ENCODE results near the gene PLXDC2.

The PLXDC2 gene

DNA sequence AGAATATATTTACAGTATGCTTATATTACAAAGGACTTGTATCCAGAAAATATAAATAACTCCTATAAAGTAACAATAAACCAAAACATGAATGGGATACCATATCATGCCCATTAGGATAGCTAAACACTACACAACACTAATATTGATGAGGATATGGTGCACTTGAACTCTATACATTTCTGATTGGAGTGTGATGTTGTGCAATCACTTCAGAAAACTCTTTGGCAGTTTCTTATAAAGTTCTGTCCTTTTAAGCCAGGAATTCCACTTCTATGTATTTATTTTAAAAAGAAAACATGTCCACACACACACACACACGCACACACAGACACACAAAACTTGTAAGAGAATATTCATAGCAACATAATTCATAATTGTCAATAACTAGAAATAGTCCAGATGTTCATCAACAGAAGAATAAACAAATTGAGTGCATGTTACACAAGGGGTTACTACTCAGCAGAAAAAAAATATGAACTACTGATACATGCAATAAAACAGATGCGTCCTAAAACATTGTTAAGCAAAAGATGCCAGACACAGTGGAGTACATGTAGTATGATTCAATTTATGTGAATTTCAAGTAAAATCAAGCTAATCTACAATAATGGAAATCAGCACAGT is 416.0 kb downstream of the PLXDC2 start:
- no peak for ATAC-seq (ENCODE audit: low read depth)
- no peak for DNase-seq (ENCODE audit: low spot score)
- no peak overlapping the region for H3K27ac ChIP-seq (ENCODE audit: poor library complexity, severe bottlenecking)
- H3K36me3 ChIP-seq (ENCODE audit: low read depth): no peaks in the 10 kb centered on the region
- H3K9me3 ChIP-seq (ENCODE audit: severe bottlenecking): no peaks in the 10 kb centered on the region
- TF ChIP-seq, protein P1, sequence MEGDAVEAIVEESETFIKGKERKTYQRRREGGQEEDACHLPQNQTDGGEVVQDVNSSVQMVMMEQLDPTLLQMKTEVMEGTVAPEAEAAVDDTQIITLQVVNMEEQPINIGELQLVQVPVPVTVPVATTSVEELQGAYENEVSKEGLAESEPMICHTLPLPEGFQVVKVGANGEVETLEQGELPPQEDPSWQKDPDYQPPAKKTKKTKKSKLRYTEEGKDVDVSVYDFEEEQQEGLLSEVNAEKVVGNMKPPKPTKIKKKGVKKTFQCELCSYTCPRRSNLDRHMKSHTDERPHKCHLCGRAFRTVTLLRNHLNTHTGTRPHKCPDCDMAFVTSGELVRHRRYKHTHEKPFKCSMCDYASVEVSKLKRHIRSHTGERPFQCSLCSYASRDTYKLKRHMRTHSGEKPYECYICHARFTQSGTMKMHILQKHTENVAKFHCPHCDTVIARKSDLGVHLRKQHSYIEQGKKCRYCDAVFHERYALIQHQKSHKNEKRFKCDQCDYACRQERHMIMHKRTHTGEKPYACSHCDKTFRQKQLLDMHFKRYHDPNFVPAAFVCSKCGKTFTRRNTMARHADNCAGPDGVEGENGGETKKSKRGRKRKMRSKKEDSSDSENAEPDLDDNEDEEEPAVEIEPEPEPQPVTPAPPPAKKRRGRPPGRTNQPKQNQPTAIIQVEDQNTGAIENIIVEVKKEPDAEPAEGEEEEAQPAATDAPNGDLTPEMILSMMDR (IDR thresholded peaks at IDR 0.05; ENCODE audit: poor library complexity, severe bottlenecking): no peak
- no peak overlapping the region for H3K4me3 ChIP-seq (ENCODE audit: severe bottlenecking)
- H3K27me3 ChIP-seq (ENCODE audit: insufficient read depth, poor library complexity, severe bottlenecking): no peaks in the 10 kb centered on the region
- no peaks in the 10 kb centered on the region for H3K4me1 ChIP-seq (ENCODE audit: insufficient read depth, poor library complexity, severe bottlenecking)

DNA sequence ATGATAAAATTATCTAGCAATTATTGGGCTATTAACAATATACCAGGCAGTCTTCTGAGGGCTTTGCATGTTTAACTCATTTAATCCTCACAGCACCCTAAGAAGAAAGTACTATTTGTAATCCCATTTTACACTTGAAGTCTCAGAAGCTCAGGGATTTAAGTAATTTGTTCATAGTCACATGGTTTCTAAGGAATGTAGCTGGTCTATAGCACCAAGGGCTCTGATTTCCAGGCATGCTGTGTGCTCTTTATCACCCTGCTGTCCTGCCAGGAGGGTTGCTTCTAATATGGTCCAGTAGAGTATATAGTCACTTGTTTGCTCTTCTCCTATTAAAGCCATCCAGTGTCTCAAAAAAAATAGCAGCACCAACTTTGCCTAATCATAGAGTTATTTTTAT is 417.2 kb downstream of the PLXDC2 start:
- no peak overlapping the region for H3K4me3 ChIP-seq (ENCODE audit: severe bottlenecking)
- no peaks in the 10 kb centered on the region for H3K4me1 ChIP-seq (ENCODE audit: insufficient read depth, poor library complexity, severe bottlenecking)
- H3K9me3 ChIP-seq (ENCODE audit: severe bottlenecking): no peaks in the 10 kb centered on the region
- no peak overlapping the region for H3K27ac ChIP-seq (ENCODE audit: poor library complexity, severe bottlenecking)
- TF ChIP-seq, protein P1 (IDR thresholded peaks at IDR 0.05; ENCODE audit: poor library complexity, severe bottlenecking): no peak
- DNase-seq (ENCODE audit: low spot score): no peak
- ATAC-seq (ENCODE audit: low read depth): no peak
- peaks cover 5% of the 10 kb centered on the region for H3K27me3 ChIP-seq (ENCODE audit: insufficient read depth, poor library complexity, severe bottlenecking)
- H3K36me3 ChIP-seq (ENCODE audit: low read depth): no peaks in the 10 kb centered on the region

DNA sequence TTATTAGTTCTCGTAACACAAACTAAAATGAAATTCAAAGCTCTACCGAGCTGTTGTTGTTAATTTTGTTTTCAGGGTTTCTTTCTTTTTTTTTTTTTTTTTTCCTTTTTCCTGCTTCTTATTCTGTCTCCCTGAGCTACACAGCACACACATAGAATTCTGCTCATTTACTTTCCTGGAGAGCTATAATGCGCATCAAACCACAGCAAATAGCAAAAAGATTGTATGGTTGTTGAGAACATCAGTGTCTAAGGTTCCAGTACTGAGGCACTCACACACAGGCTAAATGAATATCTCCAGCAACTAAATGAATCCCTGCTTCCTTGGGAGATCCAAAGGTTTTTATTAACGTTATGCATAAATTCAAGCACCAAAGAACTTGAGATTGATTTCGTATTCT is 418.3 kb downstream of the PLXDC2 start:
- no peak for DNase-seq (ENCODE audit: low spot score)
- Histone ChIP-seq H3K4me3 (ENCODE audit: severe bottlenecking) (no peak overlapping the region), H3K27me3 (ENCODE audit: insufficient read depth, poor library complexity, severe bottlenecking) (peaks cover 5% of the 10 kb centered on the region), H3K9me3 (ENCODE audit: severe bottlenecking) (no peaks in the 10 kb centered on the region), H3K27ac (ENCODE audit: poor library complexity, severe bottlenecking) (no peak overlapping the region), H3K4me1 (ENCODE audit: insufficient read depth, poor library complexity, severe bottlenecking) (no peaks in the 10 kb centered on the region), H3K36me3 (ENCODE audit: low read depth) (no peaks in the 10 kb centered on the region)
- no peak for ATAC-seq (ENCODE audit: low read depth)
- TF ChIP-seq, protein P1 (IDR thresholded peaks at IDR 0.05; ENCODE audit: poor library complexity, severe bottlenecking): no peak

DNA sequence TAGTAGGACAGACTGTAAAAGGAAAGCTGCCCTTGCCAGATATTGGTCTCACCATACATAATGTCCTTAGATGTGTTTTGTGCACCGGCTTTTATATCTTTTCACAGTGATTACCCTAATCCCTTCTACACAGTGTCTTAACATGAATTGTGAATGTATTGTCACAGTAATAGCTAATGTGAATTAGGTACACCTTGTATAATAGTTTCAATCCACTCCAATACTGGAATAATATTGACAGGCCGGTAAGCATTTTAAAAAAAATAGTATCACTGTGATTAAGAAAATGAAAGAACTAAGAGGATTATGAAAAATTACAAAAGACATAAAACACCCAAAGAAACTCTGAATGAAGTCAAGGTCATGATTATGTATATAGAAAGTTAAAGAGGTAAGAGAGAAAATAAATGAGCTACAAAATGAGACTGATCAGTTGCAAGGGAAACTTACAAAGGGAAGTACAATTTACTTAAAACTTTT is 420.9 kb downstream of the PLXDC2 start:
- ATAC-seq (ENCODE audit: low read depth): no peak
- H3K9me3 ChIP-seq (ENCODE audit: severe bottlenecking): no peaks in the 10 kb centered on the region
- no peak for DNase-seq (ENCODE audit: low spot score)
- H3K27me3 ChIP-seq (ENCODE audit: insufficient read depth, poor library complexity, severe bottlenecking): peaks cover 5% of the 10 kb centered on the region
- no peaks in the 10 kb centered on the region for H3K4me1 ChIP-seq (ENCODE audit: insufficient read depth, poor library complexity, severe bottlenecking)
- H3K27ac ChIP-seq (ENCODE audit: poor library complexity, severe bottlenecking): no peak overlapping the region
- H3K4me3 ChIP-seq (ENCODE audit: severe bottlenecking): no peak overlapping the region
- no peaks in the 10 kb centered on the region for H3K36me3 ChIP-seq (ENCODE audit: low read depth)
- TF ChIP-seq, protein P1 (IDR thresholded peaks at IDR 0.05; ENCODE audit: poor library complexity, severe bottlenecking): no peak

DNA sequence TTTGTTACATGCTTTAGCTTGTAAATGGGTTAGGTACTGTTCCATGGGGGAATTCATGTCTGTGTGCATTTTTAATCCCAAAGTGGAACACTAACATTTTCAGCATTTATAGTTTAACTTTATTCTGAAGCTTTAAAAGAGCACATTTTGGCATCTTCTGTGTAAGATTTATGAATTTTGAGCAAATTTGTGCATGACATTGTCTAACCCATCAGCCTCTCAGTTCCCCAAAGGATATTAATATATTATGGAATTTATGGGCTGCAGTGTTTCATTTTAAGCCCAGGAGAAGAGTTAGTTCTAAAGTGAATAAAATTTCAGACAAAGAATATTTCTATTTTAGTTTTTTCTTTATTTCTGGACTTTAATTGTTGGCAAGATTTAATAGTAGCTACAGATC is 421.4 kb downstream of the PLXDC2 start:
- TF ChIP-seq, protein P1 (IDR thresholded peaks at IDR 0.05; ENCODE audit: poor library complexity, severe bottlenecking): no peak
- no peaks in the 10 kb centered on the region for H3K9me3 ChIP-seq (ENCODE audit: severe bottlenecking)
- no peak overlapping the region for H3K27ac ChIP-seq (ENCODE audit: poor library complexity, severe bottlenecking)
- DNase-seq (ENCODE audit: low spot score): no peak
- peaks cover 5% of the 10 kb centered on the region for H3K27me3 ChIP-seq (ENCODE audit: insufficient read depth, poor library complexity, severe bottlenecking)
- no peak for ATAC-seq (ENCODE audit: low read depth)
- no peaks in the 10 kb centered on the region for H3K4me1 ChIP-seq (ENCODE audit: insufficient read depth, poor library complexity, severe bottlenecking)
- no peaks in the 10 kb centered on the region for H3K36me3 ChIP-seq (ENCODE audit: low read depth)
- H3K4me3 ChIP-seq (ENCODE audit: severe bottlenecking): no peak overlapping the region

Data from RWPE2 (cell line).